Stomach (tissue), 4 donors: ENCODE results near the gene IQGAP2.

Source experiments
- POLR2A ChIP-seq, 4 donors: fragments of 450-650 bp; IDR thresholded peaks; one replicate each; pipeline ENCODE4 v1.6.1; 2016; ENCODE audit warnings: antibody characterized with exemption in 4 of 4, control low read depth in 2 of 4, mild to moderate bottlenecking in 1 of 4, moderate library complexity in 1 of 4
- POLR2AphosphoS5 ChIP-seq, 3 donors: sonication (generic); formaldehyde crosslinking; IDR thresholded peaks; one replicate each; pipeline ENCODE4 v1.6.1; 2016; ENCODE audit warnings: antibody characterized with exemption in 3 of 3
- TF ChIP-seq, protein P1 (sequence below), 7 experiments: fragments of 450-650 bp in 4 of 7; fragments of 200-600 bp in 3 of 7; sonication (generic) in 3 of 7; IDR thresholded peaks; one replicate each; pipeline ENCODE4 v1.5.1; 2016 to 2019; ENCODE audit warnings: antibody characterized with exemption in 7 of 7, control low read depth in 2 of 7, mild to moderate bottlenecking in 1 of 7

DNA sequence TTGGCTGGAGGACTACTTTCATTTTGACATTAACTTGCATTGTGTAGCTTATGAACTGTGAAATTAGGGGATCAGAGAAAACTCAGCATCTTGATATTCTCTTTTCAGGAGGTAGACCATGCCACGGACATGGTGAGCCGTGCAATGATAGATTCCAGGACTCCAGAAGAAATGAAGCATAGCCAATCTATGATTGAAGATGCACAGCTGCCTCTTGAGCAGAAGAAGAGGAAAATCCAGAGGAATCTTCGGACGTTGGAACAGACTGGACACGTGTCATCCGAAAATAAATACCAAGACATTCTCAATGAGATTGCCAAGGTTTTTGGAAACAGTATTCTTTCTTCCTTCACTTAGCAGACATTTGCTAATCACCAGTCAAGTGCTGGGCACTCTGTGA, 292.3 kb downstream of the IQGAP2 start:
- TF ChIP-seq, protein P1, sequence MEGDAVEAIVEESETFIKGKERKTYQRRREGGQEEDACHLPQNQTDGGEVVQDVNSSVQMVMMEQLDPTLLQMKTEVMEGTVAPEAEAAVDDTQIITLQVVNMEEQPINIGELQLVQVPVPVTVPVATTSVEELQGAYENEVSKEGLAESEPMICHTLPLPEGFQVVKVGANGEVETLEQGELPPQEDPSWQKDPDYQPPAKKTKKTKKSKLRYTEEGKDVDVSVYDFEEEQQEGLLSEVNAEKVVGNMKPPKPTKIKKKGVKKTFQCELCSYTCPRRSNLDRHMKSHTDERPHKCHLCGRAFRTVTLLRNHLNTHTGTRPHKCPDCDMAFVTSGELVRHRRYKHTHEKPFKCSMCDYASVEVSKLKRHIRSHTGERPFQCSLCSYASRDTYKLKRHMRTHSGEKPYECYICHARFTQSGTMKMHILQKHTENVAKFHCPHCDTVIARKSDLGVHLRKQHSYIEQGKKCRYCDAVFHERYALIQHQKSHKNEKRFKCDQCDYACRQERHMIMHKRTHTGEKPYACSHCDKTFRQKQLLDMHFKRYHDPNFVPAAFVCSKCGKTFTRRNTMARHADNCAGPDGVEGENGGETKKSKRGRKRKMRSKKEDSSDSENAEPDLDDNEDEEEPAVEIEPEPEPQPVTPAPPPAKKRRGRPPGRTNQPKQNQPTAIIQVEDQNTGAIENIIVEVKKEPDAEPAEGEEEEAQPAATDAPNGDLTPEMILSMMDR (IDR thresholded peaks at IDR 0.05), result no peak
- TF ChIP-seq POLR2A (IDR thresholded peaks at IDR 0.05), result no peak
- TF ChIP-seq POLR2AphosphoS5 (IDR thresholded peaks at IDR 0.05), result no peak
